T-helper 2 cell (primary cell): ENCODE measurements around the gene INSC.

Experiments used
- DNase-seq, 5 experiments: peaks; one replicate each; pipeline versions ENCODE4 v3.0.0 to v3.0.0-alpha.2; 2012 to 2022

INSC gene

GRCh38 chr11:15148169-15148568 is 33.4 kb downstream of the INSC start:
- DNase-seq: no peak

- no peak for DNase-seq
Observed at GRCh38 chr11:15149050-15149449, 34.3 kb downstream of the INSC start.

- peak in 1 of 5 experiments; percentile 5 for DNase-seq
Observed at GRCh38 chr11:15150507-15150906, 35.8 kb downstream of the INSC start.

GRCh38 chr11:15153231-15153630 is 38.5 kb downstream of the INSC start:
- DNase-seq: no peak

GRCh38 chr11:15157181-15157580 is 42.5 kb downstream of the INSC start:
- no peak for DNase-seq

GRCh38 chr11:15157606-15158137 is 42.9 kb downstream of the INSC start:
- no peak for DNase-seq

GRCh38 chr11:15158351-15159015 is 43.8 kb downstream of the INSC start:
- DNase-seq: no peak

GRCh38 chr11:15159085-15159484 is 44.4 kb downstream of the INSC start:
- DNase-seq: peak in 1 of 5 experiments; percentile 5

- DNase-seq: no peak
Observed at GRCh38 chr11:15161790-15162189, 47.1 kb downstream of the INSC start.

- no peak for DNase-seq
Observed at GRCh38 chr11:15163136-15163535, 48.4 kb downstream of the INSC start.

- no peak for DNase-seq
Observed at GRCh38 chr11:15166204-15166603, 51.5 kb downstream of the INSC start.

GRCh38 chr11:15169815-15170551 is 55.3 kb downstream of the INSC start:
- DNase-seq: no peak

- DNase-seq: no peak
Observed at GRCh38 chr11:15170698-15171097, 56.0 kb downstream of the INSC start.

GRCh38 chr11:15171956-15172355 is 57.2 kb downstream of the INSC start:
- DNase-seq: no peak

- DNase-seq: no peak
Observed at GRCh38 chr11:15175831-15176230, 61.1 kb downstream of the INSC start.

GRCh38 chr11:15176646-15177163 is 62.0 kb downstream of the INSC start:
- DNase-seq: no peak

- no peak for DNase-seq
Observed at GRCh38 chr11:15177491-15177890, 62.8 kb downstream of the INSC start.

- DNase-seq: no peak
Observed at GRCh38 chr11:15178214-15178613, 63.5 kb downstream of the INSC start.

- no peak for DNase-seq
Observed at GRCh38 chr11:15179167-15179566, 64.4 kb downstream of the INSC start.

GRCh38 chr11:15180212-15180792 is 65.6 kb downstream of the INSC start:
- no peak for DNase-seq

GRCh38 chr11:15182372-15182771 is 67.6 kb downstream of the INSC start:
- DNase-seq: no peak

- no peak for DNase-seq
Observed at GRCh38 chr11:15185021-15185420, 70.3 kb downstream of the INSC start.

- no peak for DNase-seq
Observed at GRCh38 chr11:15186146-15186545, 71.4 kb downstream of the INSC start.

GRCh38 chr11:15189189-15189588 is 74.5 kb downstream of the INSC start:
- DNase-seq: no peak
